ENCODE data around the gene ADK. TPM values are rescaled to one million over a fixed set of nuclear protein-coding genes. Genes with fewer than 3 reads are reported as not detected.
"Not testable (repeated sequence)": the region's sequence is repeated elsewhere in the genome, so short reads cannot be mapped to it uniquely, and the experiment has no call there.

Gene ADK
- 34.9 TPM for total RNA-seq
- long read RNA-seq, transcript ADK-202 (11 exons, 2,083 nt) = major isoform, 86 of 122 reads
- long read RNA-seq, transcript ADK-201 (11 exons, 1,169 nt) = minor isoform, 9 of 122 reads
- long read RNA-seq, partial matches to known transcripts = 9 of 122 reads
- long read RNA-seq, other reads (novel, unspliced or antisense) = 18 of 122 reads

DNA sequence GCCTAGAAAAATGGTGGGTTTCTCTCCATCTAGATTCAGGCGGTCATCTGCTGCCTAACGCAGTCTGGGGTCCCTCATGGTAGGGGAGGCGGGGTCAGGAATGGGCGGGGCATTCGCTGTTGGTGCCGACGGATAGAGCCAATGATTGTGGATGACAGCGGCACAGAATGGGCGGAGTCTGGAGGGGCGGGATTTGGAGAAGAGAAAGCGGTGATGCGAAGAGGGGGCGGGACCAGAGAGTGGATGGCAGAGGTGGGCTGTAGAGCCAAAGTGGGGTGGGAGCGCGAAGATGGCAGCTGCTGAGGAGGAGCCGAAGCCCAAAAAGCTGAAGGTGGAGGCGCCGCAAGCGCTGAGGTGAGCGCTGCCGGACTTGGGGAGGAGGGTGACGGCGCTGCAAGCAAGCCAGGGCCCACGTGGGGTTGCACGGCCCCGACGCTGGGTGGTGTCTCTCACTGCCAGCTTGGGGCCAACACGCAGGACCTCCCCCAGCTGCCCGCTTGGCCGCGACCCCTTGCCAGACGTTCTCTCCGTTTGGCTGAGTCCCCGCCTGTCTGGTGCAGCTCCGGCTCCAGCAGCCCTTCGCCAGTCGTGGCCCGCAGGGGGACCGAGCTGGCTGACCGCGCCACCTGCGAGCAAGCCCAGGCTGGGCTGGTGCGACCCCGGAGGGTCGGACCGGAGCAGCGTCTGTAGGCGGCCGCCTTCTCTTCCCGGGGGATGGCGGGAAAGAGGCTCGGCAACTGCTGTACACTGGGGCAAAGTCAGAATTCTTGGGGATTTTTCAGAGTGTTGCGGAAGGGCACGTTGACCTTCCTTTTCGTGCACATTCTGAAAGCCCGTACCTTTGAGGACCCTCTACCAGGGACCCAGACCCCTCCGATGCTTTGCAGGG, at the start of gene ADK:
ADK (plus strand) TSS at position 232 of the 889 bp plus-strand sequence; CDS start at position 290, 58 bp downstream.
- DNase-seq (ENCODE audit: low spot score) = peak; percentile 99

DNA sequence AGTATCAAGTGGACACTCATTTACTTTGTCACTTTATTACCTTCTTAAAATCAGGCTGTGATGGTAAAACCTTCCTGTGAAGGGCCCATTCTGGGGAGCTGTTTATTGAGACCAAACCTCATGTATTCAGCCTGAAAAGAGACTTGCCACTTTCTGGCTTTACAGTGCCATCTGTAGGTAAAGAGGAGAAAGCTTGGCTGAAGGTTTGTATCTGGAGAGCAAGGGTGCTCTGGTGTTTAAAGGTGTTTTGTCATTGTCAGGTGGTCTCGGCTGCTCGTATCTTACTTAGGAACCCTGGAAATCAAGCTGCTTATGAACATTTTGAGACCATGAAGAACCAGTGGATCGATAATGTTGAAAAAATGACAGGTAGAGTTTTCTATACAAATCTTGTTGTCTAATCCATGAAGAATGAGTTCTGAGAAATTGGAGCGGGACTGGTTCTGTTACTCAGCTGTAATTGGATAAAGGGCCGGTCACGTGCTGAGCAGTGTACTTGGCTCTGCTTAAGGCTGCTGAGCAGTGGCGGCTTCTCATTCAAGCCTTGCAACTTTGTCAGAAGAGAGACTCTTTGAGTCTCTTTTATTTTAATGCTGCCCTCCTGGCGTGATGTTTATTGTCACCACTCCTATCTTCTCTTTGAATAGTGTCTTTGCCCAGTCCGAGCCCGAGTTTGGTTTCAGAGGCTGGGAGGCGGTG, 47.3 kb upstream of the ADK start:
- no peak for DNase-seq (ENCODE audit: low spot score)

DNA sequence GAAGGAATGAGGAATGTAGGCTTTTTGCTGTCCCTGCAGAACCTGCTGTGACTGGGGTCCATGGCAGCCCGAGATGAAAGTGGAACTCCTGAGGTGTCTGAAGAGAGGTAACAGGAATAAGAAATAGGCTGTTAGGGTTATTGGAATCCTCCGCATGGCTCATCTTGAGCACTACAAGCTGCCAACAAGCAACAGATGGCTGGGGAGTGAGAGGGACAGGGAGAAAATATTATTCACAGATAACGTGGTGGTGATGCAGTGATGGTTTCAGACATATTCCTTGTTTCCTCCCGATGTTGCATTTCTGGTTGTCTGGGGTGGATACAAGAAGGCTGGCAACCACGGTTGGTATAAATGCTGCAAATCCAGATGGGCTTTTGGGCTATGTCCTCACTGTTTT, 46.5 kb upstream of the ADK start:
- no peak for DNase-seq (ENCODE audit: low spot score)

DNA sequence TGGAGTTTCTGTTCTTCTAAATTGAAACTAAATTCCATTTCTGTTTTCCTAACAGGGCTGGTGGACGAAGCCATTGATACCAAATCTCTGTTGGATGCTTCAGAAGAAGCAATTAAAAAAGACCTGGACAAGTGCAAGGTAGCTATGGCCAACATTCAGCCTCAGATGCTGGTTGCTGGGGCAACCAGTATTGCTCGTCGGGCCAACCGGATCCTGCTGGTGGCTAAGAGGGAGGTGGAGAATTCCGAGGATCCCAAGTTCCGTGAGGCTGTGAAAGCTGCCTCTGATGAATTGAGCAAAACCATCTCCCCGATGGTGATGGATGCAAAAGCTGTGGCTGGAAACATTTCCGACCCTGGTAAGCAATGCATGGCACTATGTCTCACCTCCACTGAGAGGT, 46.0 kb upstream of the ADK start:
- no peak for DNase-seq (ENCODE audit: low spot score)

DNA sequence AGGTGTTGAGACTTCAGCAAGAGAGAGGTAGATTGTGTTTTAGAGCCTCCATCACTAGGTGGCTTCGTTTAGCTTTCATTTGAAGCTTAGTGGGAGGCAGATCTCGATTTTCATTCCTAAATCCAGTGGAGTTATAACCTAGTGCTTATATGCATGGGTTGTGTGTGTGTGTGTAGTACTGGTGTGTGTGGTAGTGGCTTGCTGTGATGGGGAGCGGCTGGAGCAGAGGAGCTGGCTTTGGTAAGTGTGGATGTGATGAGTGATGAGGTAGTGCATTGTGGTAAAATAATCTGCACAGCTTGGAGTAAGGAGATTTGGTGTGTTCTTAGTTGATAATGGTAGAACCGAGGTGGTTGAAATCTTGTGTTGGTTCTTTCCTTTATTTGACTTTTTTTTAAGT, 43.6 kb upstream of the ADK start:
- no peak for DNase-seq (ENCODE audit: low spot score)

DNA sequence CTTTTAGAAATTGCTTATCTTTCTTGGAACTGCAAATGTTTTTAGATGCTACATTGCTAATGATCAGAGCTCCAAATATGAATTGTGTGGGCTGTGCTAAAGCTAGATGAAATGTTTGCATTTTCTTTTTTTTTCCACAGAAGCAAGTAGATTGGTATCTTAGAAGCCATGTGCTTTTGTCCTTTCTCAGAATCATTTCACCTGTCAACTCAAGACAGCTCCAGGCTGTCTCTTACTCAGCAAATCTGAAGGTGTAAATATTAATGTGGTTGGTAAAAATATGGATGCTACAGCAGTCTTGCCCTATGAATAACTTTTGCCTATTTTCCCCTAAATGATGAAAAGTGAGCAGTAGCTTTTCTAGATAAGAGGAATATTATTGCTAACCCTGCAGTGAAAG, 41.6 kb upstream of the ADK start:
- no peak for DNase-seq (ENCODE audit: low spot score)

DNA sequence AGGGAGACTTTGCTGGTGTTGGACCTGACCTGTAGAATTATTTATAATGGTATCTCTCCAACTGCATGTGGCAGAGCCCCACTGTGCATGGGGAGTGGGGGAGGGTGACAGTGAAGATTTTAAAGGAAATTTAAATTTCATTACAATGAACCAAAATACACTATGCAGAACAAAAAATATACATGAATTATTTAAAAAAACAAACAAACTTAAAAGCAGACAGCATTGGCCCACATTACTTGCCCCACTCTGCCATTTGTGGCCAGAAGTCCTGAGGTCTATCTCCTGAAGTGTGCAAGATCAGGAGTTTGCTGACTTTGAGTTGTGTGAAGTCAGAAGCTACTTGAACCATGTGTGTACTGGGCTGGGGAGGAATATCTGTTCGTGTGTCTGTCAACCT, 40.9 kb upstream of the ADK start:
- DNase-seq (ENCODE audit: low spot score) = no peak

DNA sequence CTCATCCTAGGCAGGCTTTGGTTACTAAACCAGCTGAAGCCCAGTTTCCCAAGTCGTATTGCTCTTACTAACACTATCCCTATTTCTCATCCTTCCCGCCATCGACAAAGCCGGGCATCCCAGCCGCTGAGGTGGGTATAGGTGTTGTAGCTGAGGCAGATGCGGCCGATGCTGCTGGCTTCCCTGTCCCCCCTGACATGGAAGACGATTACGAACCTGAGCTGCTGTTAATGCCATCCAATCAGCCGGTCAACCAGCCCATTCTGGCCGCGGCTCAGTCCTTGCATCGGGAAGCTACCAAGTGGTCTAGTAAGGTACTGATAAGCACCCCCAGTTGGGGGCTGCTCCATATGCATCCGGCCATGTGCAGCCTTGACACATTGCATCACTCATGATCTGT, 39.2 kb upstream of the ADK start:
- DNase-seq (ENCODE audit: low spot score) = no peak

DNA sequence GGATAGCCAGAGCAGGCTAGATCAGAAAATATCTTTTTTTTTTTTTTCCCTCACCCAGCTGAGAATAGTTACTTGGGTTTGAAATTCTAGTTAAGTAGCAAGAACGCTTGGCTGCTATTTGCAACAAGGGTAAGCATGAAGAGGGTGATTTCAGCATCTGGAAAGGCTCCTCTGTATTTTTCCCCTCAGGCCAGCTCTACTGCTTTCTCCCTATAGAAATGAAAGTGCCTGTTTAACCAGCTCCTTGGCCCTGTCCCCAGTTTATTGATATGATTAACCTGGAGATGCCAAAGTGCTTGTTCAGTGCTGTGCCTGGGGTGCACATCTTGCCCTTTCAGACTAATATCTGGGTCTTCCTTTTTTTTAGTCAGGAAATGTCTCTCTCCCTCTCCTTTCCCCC, 37.5 kb upstream of the ADK start:
- no peak for DNase-seq (ENCODE audit: low spot score)

DNA sequence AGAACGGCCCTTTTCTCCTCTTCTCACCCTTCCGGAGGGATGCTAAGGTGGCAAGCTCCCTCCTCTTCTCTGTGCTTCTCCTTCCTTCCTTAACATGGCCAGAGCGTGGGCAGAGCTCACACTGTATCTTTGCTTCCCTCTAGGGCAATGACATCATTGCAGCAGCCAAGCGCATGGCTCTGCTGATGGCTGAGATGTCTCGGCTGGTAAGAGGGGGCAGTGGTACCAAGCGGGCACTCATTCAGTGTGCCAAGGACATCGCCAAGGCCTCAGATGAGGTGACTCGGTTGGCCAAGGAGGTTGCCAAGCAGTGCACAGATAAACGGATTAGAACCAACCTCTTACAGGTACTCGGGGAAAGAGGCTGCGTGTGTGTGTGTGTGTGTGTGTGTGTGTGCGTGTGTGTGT, 37.0 kb upstream of the ADK start:
- DNase-seq (ENCODE audit: low spot score) = no peak

DNA sequence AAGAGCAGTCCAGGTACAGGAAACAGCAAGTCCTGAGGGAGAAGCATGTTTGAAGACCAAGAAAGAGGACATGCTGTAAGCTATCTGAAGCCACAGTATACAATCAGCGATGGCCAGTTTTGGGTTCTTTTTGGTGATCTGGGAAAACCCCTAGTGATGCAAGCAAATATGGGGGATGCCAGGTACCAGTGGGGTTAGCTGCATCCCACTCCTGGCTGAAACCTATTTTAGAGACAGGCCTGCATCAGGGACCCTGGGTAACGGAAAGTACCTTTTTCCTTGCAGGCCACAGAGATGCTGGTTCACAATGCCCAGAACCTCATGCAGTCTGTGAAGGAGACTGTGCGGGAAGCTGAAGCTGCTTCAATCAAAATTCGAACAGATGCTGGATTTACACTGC, 33.3 kb upstream of the ADK start:
- DNase-seq (ENCODE audit: low spot score) = no peak

DNA sequence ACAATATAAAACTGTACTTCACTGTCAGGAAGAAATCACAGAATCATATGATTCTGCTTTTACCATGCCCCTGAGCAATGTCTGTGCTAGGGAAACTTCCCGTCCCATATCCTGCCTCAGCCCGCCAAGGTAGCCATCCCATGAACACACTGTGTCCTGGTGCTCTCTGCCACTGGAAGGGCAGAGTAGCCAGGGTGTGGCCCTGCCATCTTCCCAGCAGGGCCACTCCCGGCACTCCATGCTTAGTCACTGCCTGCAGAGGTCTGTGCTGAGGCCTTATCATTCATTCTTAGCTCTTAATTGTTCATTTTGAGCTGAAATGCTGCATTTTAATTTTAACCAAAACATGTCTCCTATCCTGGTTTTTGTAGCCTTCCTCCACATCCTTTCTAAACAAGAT, 32.2 kb upstream of the ADK start:
- DNase-seq (ENCODE audit: low spot score) = no peak

DNA sequence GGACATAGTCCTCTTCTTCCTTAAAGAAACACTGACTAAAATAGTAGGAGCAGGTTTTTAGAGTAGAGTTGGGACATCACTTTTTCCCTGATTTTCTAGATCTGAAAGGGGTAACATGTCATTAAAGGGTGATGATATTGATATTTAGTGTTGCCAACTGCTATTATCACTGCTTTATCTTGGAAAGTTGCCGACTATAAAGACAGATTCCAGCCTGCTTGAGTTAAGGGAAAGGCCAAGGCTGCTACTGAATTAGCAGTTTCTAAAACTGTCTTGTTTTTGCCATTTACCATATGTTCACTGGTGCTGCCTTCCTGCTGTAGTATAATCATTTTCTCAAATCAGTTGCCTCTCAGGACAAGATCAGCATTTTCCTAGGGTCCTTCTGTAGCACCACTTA, 30.1 kb upstream of the ADK start:
- no peak for DNase-seq (ENCODE audit: low spot score)

DNA sequence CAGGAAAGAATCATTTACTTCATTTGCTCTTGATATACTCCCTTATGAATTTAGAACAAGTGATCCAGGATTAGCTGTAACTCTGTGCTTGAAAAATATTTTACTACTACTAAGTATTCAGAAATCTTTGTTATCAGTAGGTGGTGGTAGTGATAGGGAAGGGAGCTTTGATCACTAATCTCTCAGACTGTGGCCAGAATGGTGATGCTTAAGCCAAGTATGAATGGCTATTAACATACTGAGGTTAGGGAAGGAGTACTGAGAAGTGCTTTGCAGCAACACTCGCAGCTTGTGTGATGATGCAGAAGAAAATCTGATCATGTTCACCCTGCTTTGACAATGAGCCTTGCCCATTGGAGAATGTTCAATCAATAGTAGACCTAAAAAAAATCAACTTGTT, 29.7 kb upstream of the ADK start:
- DNase-seq (ENCODE audit: low spot score) = no peak

DNA sequence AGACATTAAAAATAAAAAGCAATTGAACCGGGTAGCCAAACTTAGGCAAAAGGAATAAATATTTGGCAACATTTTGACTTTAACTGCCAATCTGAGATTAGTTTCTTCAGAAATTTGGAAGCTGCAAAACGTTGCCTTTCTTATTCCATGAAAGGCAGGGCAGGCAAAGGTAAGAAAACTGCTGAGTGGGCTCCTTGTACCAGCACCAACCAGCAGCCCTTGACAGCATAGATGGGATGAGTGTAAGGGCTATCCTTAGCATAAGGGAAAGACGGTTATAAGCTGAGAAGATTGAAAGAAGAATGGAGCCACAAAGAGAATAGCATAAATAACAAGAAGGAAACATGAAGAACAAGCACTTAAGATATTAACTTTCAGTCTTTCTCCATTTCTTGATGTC, 29.0 kb upstream of the ADK start:
- no peak for DNase-seq (ENCODE audit: low spot score)

DNA sequence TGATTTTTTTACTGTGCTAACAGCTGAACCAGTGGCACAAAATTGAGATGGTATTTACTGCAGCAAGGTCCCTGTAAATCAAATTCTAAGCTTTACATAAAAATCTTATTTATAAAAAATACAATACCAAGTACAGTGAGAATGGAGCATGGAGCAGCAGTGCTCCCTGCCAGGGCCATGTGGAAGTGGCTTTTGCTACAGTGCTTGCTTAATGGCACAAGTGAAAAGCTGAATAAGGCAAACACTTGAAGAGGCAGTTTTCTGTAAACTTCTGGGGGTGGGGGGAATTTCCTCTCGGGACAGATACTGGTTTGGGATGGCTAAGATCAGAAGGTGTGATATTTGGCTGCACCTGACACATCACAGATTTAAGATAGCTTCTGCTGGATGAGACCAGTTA, 27.9 kb upstream of the ADK start:
- no peak for DNase-seq (ENCODE audit: low spot score)

DNA sequence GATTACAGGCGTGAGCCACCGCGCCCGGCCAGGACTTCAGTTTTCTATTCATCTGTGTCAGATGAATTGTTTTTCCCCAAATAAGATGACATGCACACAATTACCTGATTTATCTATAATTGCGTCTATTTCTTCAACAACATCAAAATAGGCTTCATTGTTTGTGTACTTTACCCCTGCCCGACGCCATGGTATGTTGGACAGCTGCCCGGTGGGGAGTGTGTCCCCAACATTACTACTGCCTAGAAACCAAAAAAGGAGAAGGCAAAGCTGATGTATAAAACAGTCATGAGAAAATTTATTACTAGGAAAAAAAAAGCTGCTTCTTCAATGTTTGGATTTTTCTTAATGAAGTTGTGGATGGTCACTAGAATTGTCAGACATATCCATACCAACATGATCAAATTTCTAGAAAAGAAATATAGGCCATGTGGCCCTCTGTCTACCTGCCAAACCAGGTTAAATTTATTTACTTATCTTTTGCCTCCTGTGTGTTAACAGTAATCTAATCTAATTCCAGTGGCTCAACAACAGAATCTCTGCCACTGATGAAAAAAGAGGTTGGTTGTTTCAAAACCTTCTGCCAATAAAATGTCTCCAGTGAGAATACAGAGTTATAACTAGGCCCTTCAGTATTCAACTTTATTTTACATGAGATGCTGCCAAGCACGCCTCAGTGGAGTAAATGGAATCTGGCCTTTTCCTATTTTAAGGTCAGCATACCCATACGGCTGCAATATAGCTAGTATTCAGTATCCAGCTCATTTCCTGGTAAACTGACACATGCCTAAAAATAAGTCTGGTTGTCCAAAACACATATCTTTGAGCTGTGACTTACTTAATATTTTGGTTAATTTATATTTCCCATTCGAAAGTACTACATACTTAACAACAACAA, 16.8 kb upstream of the ADK start:
- DNase-seq (ENCODE audit: low spot score) = no peak

DNA sequence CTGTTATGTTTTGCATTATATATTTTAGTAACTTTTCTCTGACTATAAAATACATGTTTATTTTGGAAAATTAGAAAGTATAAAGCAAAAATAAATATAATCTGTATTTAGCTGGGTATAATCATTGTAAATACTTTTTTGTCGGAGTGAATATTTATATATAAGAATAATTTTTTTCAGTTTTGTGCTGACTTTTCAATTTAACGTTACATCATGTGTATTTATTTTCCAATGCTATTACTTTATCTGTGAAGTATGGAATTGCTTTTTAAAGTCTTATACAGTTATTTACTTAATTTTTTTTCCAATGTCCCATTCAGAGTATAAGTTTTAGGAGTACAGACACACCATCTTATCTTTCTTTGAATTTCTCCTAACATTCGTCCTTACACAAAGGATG, 15.6 kb upstream of the ADK start:
- no peak for DNase-seq (ENCODE audit: low spot score)

DNA sequence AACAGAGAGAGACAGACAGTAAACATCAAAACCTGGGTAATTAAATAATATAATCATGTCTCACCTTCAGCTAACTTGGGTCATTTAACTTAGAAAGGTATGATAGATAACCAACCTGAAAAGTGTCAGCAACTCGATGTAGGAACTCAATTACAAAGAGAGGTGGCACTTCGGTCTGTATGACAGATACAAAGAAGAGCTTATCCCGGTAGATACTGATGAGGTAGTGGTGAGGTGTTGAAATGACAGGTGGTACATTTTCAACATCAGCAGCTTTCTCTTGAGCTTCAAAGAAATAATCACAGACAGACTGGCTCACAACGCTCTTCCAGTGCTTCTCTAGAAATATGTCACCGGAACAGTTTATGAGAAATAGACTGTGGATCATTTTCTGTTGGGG, 13.0 kb upstream of the ADK start:
- DNase-seq (ENCODE audit: low spot score) = no peak

DNA sequence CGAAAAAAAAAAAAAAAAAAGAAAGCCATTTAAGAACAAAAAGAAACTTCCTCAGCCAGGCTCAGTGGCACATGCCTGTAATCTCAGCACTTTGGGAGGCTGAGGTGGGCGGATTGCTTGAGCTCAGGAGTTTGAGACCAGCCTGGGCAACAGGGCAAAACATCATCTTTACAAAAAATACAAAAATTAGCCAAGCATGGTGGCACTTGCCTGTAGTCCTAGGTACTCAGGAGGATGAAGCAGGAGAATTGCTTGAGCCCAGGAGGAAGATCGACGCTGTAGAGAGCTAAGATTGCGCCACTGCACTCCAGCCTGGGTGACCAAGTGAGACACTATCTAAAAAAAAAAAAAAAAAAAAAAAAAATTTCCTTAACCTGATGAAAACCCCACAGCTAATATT, 12.4 kb upstream of the ADK start:
- DNase-seq (ENCODE audit: low spot score) = not testable (repeated sequence)

DNA sequence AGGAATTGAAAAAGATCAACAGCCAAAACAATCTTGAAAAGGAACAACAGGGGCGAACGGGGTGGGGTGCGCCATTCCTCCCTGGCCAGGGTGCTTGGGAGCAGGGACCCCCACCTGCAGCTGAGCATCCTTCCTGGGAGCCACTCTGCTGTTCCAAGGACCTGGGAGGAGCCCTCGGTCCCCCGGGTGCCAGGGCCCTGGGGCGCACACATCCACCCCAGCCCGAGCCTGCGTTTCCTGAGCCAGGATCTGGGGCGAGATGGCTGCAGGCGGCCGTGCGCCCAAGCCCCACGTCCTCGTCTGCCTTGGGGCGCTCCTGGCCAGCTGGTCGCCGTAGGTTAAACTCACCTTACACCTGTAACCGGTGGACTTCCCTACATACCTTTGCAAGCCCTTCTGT, 11.0 kb upstream of the ADK start:
- no peak for DNase-seq (ENCODE audit: low spot score)

All from mesenteric fat pad (tissue), 1 donor.